ENCODE data around the gene CIAO3.

CIAO3 gene

DNA sequence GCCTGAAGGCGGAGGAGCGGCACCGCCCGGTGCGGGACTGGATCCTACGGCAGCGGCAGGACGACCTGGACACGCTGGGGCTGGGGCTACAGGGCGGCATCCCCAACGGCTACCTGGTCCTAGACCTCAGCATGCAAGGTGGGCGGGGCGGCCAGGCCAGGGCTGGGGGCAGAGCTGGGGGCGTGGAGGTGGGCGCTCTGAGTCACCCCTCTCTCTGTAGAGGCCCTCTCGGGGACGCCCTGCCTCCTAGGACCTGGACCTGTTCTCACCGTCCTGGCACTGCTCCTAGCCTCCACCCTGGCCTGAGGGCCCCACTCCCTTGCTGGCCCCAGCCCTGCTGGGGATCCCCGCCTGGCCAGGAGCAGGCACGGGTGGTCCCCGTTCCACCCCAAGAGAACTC is 27.6 kb upstream of the CIAO3 start:
- DNase-seq = no peak
- TF ChIP-seq GATA1 (IDR thresholded peaks at IDR 0.05; ENCODE audit: low read depth, low read length) = no peak
- TF ChIP-seq POLR2A (IDR thresholded peaks at IDR 0.05; ENCODE audit: low read length) = no peak

DNA sequence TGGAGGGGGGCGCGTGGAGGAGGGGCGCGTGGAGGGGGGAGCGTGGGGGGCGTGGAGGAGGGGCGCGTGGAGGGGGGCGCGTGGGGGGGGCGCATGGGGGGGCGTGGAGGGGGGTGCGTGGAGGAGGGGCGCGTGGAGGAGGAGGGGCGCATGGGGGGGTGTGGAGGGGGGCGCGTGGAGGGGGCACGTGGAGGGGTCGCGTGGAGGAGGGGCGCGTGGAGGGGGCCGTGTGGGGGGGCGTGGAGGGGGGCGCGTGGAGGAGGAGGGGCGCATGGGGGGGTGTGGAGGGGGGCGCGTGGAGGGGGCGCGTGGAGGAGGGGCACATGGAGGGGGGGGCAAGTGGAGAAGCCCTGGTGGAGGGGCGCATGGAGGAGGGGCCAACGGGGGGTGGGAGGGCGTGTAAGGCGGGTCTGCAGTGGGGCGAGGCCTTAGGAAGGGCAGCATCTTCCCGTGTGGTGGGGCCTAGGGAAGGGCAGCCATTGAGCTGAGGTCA is 27.0 kb upstream of the CIAO3 start:
- DNase-seq = no peak
- TF ChIP-seq POLR2A (IDR thresholded peaks at IDR 0.05; ENCODE audit: low read length) (no peak), GATA1 (IDR thresholded peaks at IDR 0.05; ENCODE audit: low read depth, low read length) (no peak)

DNA sequence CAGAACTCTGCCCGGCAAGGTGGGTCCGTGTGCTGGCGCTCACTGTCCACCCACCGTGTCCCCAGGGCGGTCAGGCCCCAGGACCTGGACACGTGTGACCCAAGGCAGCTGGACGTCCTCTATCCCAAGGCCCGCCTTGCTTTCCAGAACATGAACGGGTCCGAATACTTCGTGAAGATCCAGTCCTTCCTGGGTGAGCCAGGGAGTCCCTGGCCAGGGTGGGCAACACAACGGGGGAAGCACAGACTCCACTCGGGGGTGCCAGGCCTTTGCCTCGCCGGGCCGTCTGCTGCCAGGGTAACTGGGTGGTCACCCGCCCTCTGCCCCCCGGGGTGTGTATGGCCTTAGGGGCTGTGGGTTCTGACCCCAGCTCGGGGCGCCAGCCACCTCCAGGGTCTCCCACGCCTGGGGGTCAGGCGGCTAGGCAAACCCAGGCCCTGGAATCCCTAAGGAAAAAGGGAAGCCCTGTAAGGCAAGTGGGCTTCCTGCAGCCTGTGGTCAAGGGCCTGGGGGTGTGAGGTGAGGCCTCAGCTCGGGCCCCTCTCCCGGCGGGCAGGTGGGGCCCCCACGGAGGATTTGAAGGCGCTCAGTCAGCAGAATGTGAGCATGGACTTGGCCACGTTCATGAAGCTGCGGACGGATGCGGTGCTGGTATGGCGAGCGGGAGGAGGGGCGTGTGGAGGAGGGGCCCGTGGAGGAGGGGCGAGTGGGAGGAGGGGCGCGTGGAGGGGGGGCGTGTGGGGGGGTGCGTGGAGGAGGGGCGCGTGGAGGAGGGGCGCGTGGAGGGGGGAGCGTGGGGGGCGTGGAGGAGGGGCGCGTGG is 26.2 kb upstream of the CIAO3 start:
- DNase-seq = no peak
- TF ChIP-seq POLR2A (IDR thresholded peaks at IDR 0.05; ENCODE audit: low read length) (no peak), GATA1 (IDR thresholded peaks at IDR 0.05; ENCODE audit: low read depth, low read length) (no peak)

DNA sequence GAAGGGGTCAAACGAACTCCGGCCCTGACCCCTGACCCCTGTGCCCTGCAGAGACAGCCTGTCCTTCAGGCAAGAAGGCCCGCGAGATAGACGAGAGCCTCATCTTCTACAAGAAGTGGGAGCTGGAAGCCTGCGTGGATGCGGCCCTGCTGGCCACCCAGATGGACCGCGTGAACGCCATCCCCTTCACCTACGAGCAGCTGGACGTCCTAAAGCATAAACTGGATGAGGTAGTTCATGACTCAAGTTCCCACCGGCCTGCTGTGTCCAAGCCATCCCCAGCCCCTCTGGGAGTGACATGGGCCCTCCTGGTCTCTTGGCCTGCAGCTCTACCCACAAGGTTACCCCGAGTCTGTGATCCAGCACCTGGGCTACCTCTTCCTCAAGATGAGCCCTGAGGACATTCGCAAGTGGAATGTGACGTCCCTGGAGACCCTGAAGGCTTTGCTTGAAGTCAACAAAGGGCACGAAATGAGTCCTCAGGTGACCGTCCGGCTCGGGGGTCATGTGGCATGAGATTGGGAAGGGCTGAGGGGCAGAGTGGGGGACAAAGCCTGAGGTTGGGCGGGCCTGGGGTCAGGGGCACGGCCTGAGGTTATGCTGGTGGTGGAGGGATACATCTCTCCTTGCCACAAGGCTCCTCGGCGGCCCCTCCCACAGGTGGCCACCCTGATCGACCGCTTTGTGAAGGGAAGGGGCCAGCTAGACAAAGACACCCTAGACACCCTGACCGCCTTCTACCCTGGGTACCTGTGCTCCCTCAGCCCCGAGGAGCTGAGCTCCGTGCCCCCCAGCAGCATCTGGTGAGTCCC is 25.4 kb upstream of the CIAO3 start:
- TF ChIP-seq GATA1 (IDR thresholded peaks at IDR 0.05; ENCODE audit: low read depth, low read length) (no peak), POLR2A (IDR thresholded peaks at IDR 0.05; ENCODE audit: low read length) (no peak)
- no peak for DNase-seq

DNA sequence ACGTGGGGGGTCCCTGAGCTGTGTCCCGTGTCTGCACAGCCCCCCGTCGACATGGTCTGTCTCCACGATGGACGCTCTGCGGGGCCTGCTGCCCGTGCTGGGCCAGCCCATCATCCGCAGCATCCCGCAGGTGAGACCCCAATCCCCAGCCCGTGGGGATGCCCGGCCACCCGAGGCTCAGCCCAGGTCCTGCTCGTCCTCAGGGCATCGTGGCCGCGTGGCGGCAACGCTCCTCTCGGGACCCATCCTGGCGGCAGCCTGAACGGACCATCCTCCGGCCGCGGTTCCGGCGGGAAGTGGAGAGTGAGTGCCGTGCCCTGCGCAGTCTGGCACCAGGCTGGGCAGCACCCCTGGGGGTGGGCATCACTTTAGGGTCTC is 24.7 kb upstream of the CIAO3 start:
- TF ChIP-seq GATA1 (IDR thresholded peaks at IDR 0.05; ENCODE audit: low read depth, low read length) (no peak), POLR2A (IDR thresholded peaks at IDR 0.05; ENCODE audit: low read length) (no peak)
- DNase-seq = no peak

DNA sequence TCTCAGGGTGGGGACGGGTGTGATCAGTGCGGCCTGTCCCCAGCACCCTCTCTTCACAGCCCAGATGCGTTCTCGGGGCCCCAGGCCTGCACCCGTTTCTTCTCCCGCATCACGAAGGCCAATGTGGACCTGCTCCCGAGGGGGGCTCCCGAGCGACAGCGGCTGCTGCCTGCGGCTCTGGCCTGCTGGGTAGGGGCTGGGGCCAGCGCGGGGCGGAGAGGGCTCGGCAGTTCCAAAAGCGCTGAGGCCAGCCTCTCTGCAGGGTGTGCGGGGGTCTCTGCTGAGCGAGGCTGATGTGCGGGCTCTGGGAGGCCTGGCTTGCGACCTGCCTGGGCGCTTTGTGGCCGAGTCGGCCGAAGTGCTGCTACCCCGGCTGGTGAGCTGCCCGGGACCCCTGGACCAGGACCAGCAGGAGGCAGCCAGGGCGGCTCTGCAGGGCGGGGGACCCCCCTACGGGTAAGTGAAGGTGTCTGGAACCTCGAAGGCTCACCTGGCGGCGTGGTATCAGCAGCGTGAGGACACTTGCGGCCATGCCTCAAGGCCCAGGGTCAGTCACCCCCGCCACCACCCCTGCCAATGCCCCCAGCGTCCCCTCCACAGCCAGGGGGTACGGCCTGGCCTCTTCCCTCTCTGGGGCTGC is 24.2 kb upstream of the CIAO3 start:
- no peak for DNase-seq

DNA sequence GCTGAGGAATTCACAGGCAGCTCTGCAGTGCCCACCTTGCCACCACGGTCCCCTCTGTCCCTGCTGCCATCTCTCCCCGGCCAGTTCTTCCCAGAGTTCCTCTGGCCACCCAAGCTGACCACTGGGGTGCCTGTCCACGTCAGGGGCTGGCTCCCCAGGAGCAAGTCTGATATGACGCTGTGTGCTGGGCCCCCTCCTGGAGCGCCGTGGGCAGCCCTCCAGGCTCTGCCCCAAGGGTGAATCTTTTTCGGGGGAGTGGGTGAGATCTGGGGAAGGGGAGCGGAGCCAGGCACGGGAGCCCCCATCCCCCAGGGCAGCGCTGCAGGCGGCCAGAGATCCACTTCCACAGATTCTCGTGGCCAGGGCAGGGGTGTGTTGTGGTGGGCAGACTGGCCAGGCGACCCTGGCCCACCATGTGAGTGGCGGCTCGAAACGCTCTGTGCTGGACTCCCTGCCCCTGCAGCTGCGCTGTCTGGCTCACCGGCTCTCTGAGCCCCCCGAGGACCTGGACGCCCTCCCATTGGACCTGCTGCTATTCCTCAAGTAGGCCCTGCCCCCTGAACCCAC is 23.5 kb upstream of the CIAO3 start:
- TF ChIP-seq POLR2A (IDR thresholded peaks at IDR 0.05; ENCODE audit: low read length) = no peak
- no peak for TF ChIP-seq GATA1 (IDR thresholded peaks at IDR 0.05; ENCODE audit: low read depth, low read length)
- no peak for DNase-seq

More for the DNA sequence above, 24.2 kb upstream of the CIAO3 start:
- TF ChIP-seq GATA1 (IDR thresholded peaks at IDR 0.05; ENCODE audit: low read depth, low read length) (no peak), POLR2A (IDR thresholded peaks at IDR 0.05; ENCODE audit: low read length) (no peak)

DNA sequence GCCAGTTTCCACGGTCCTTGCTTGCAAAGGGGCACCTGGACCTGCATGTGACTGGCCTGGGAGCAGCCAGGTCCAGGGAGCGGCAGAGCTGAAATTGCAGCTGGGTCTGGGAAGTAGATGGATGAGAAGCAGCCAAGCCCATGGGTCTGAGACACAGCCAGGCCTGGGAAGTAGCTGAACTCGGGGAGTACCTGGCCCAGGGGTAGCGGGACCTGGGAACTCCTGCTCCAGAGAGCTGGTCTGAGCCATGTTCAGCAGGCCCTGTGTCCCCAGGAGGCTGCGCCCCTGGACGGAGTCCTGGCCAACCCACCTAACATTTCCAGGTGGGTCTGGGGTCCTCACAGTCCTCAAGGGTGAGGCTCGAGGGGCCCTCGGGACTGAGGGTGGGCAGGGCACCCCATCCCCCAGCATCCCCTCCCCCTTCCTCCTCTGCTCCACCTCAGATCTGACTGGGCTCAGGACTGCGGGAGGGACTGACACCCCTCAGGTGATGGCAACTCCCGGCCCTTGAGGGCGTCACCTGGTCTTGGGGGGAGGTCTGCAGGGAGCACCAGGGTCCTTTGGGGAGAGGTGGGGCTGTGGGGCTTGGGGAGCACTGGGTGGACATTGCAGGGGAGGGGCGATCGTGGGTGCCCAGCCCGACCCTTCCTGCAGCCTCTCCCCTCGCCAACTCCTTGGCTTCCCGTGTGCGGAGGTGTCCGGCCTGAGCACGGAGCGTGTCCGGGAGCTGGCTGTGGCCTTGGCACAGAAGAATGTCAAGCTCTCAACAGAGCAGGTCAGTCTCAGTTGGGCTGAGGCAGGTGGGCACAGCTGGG is 22.8 kb upstream of the CIAO3 start:
- TF ChIP-seq POLR2A (IDR thresholded peaks at IDR 0.05; ENCODE audit: low read length) = no peak
- TF ChIP-seq GATA1 (IDR thresholded peaks at IDR 0.05; ENCODE audit: low read depth, low read length) = no peak
- no peak for DNase-seq

DNA sequence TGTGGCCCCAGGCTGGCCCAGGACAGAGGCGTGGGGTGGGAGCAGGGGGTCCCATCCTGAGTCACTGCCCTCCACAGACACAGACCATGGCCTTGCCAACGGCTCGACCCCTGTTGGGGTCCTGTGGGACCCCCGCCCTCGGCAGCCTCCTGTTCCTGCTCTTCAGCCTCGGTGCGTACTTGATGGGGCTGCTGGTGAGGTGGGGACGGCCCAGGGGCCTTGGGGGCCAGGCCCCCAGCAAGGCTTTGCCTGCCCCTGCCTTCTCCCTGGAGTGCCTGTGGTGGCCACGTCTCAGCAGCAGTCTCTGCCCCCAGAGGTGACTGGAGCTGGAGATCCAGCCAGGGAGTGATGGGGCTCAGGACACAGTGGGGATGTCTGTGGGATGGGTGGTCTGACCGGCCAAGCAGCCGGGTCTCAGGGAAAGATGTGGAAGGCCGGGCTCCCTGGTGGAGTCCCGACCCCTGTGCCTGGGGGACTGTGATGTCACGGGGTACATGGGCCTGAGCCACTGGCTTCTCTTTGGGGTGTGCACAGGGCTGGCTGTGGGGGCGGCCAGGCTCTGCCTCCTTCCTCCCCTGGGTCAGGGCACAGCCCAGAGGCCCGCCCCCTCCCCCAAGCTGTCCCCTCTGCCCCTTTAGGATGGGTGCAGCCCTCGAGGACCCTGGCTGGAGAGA is 21.9 kb upstream of the CIAO3 start:
- DNase-seq = no peak
- no peak for TF ChIP-seq POLR2A (IDR thresholded peaks at IDR 0.05; ENCODE audit: low read length)
- TF ChIP-seq GATA1 (IDR thresholded peaks at IDR 0.05; ENCODE audit: low read depth, low read length) = no peak

DNA sequence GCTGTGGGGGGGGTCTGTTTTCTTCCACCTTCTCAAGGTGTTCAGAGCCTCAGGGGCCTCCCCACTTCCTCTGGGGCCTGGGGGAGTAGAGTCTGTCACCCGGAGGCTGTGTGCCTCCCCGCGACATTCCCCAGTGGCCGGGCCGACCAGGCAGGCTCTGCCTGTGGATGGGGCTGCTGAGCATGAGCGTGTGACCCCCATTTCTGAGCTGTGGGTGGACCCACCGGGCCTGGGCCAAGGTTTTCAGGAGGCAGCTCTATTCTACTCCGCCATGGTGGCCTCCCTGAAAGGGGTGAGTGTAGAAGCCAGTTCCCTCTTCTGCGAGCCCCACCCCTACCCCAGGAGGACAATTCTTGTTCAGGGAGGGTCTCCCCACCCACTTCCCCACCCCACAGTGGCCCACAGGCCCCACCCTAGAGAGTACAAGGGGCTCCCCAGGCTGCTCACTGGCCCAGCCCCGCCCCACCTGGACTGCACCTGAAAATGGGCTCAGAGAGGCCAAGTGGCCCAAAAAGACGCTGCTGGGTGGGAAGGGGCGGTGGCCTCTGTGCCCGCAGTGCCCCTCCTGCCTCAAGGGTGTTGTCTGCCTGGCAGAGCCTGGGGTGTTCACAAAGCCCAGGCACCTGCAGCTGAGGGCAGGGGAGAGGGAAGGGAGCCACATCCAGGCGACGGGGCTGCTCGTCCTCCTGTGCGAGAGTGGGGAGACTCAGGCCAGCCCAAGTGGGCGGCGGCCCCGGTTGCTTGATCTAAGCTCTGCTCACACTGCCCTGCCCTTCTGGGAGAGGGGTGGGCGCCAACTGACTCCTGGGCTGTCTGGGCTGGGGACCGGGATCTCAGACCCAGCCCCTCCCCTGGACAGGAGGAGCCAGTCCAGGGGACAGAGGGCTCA is 21.1 kb upstream of the CIAO3 start:
- no peak for TF ChIP-seq GATA1 (IDR thresholded peaks at IDR 0.05; ENCODE audit: low read depth, low read length)
- no peak for TF ChIP-seq POLR2A (IDR thresholded peaks at IDR 0.05; ENCODE audit: low read length)
- no peak for DNase-seq

DNA sequence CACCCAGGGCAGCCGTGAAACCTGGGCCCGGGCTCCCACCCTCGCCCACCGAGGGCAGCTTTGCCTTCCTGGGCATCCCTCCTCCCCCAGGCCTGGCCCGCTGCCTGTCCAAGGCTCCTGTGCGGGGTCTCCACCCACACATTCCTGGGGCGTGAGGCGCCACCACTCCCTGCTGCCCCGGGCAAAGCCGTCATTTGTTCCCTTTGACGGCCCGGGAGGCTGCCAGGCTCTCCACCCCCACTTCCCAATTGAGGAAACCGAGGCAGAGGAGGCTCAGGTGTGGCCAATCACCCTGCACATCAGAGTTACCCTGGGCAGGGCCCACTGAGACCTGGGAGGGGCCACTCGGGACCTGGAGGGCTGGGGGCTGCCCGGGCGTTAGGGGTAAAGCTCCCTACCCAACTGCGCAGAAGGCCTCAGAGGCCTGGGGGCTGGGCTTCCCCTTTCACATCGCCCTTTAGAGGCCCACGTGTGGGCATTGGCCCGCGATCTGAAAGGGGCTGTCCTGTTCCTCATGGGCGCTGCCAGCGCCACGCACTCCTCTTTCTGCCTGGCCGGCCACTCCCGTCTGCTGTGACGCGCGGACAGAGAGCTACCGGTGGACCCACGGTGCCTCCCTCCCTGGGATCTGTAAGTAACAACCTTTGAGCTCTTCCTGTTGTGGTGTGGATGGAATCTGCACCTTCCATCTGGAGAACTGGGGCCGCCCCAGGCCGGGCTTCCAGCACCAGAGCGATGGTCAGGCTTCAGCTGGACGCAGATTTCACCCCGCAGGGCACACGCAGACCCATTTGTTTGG is 19.9 kb upstream of the CIAO3 start, which contains the start of gene MSLN:
MSLN (plus strand) TSS at position 190 of the 799 bp plus-strand sequence. CDS start 1,947 bp downstream, outside the sequence.
- no peak for TF ChIP-seq GATA1 (IDR thresholded peaks at IDR 0.05; ENCODE audit: low read depth, low read length)
- TF ChIP-seq POLR2A (IDR thresholded peaks at IDR 0.05; ENCODE audit: low read length) = no peak
- no peak for DNase-seq
